ENCODE results near the gene VSTM2L. TPM values are rescaled to one million over a fixed set of nuclear protein-coding genes. Genes with fewer than 3 reads are reported as not detected.
A peak's percentile ranks its signal among the peaks of the same experiment; 100 is the strongest.
"Not testable (repeated sequence)": the region's sequence is repeated elsewhere in the genome, so short reads cannot be mapped to it uniquely, and the experiment has no call there.

Gene VSTM2L
- 1 to 10 TPM in 2 of 3 donors, under 1 TPM in 1; 0.81 to 2.6 (median 2.6) TPM for total RNA-seq
- long read RNA-seq, donor 1, partial matches to known transcripts, result 0 of 7 reads
- long read RNA-seq, donor 1, other reads (novel, unspliced or antisense), result 3 of 7 reads
- long read RNA-seq, donor 2, result 0 reads

GRCh38 chr20:37902504-37903313 is at the start of gene VSTM2L:
Gene VSTM2L, plus strand, starts transcription at chr20:37903127. Its CDS starts 224 bp downstream, at chr20:37903351.
- ATAC-seq (peak; percentile 63), DNase-seq (no peak)
- Histone ChIP-seq H3K9me3 (no peaks in the 10 kb centered on the region), H3K4me3 (no peak within 1 kb of the TSS), H3K4me1 (ENCODE audit: low read depth) (no peaks in the 10 kb centered on the region), H3K36me3 (ENCODE audit: low read depth) (no peaks in the 10 kb centered on the region)
- intact Hi-C loops (cut with DNase I, micrococcal nuclease), result no loop called here
- TF ChIP-seq CTCF (IDR thresholded peaks at IDR 0.05), result no peak

GRCh38 chr20:37853823-37854375 is 49.0 kb upstream of the VSTM2L start:
- no peaks in the 10 kb centered on the region for H3K9me3 ChIP-seq
- ATAC-seq, result no peak
- DNase-seq, result no peak
- no peaks in the 10 kb centered on the region for H3K4me1 ChIP-seq (ENCODE audit: low read depth)
- no peak for TF ChIP-seq CTCF (IDR thresholded peaks at IDR 0.05)
- H3K36me3 ChIP-seq (ENCODE audit: low read depth), result no peaks in the 10 kb centered on the region
- intact Hi-C loops (cut with DNase I, micrococcal nuclease), result no loop called here
- H3K4me3 ChIP-seq, result no peak overlapping the region

GRCh38 chr20:37856034-37856433 is 46.9 kb upstream of the VSTM2L start:
- DNase-seq; H3K4me1 ChIP-seq (ENCODE audit: low read depth); H3K9me3 ChIP-seq; H3K36me3 ChIP-seq (ENCODE audit: low read depth); intact Hi-C loops (cut with DNase I, micrococcal nuclease); ATAC-seq; H3K4me3 ChIP-seq: not testable (repeated sequence)

- TF ChIP-seq CTCF (IDR thresholded peaks at IDR 0.05), result no peak
- no peak for DNase-seq
- H3K36me3 ChIP-seq (ENCODE audit: low read depth), result no peaks in the 10 kb centered on the region
These were observed 45.8 kb upstream of the VSTM2L start for GRCh38 chr20:37856932-37857660.

GRCh38 chr20:37859406-37860171 is 43.3 kb upstream of the VSTM2L start:
- Histone ChIP-seq H3K4me3 (no peak overlapping the region), H3K36me3 (ENCODE audit: low read depth) (no peaks in the 10 kb centered on the region), H3K9me3 (no peaks in the 10 kb centered on the region), H3K4me1 (ENCODE audit: low read depth) (no peaks in the 10 kb centered on the region)
- ATAC-seq, result no peak
- TF ChIP-seq CTCF (IDR thresholded peaks at IDR 0.05), result no peak
- intact Hi-C loops (cut with DNase I, micrococcal nuclease), result no loop called here
- no peak for DNase-seq

More at GRCh38 chr20:37856932-37857660, 45.8 kb upstream of the VSTM2L start:
- ATAC-seq, result no peak
- intact Hi-C loops (cut with DNase I, micrococcal nuclease), result no loop called here
- H3K4me3 ChIP-seq, result no peak overlapping the region
- no peaks in the 10 kb centered on the region for H3K4me1 ChIP-seq (ENCODE audit: low read depth)
- H3K9me3 ChIP-seq, result no peaks in the 10 kb centered on the region

All from mucosa of descending colon (tissue), 3 donors.